Heart left ventricle (tissue), 16 donors: ENCODE measurements around the gene TUBB8. TPM values are rescaled to one million over a fixed set of nuclear protein-coding genes. Genes with fewer than 3 reads are reported as not detected.

ENCODE experiments used
- ATAC-seq, 4 donors: fragments of 200-7000 bp; cut with Tn5 transposase; one replicate each; pipeline ENCODE4 v1.9.1; 2020 to 2022; ENCODE audit warnings: moderate library complexity in 4 of 4, mild to moderate bottlenecking in 3 of 4, moderate number of reproducible peaks in 1 of 4
- DNase-seq, 5 donors: peaks; one replicate each; pipeline ENCODE4 v3.0.0-alpha.2; 2020
- H3K27ac ChIP-seq, 12 donors: fragments of 200-600 bp; sonication (generic) in 4 of 12; one replicate each; pipeline versions ENCODE4 v1.5.0 to v1.8.0; 2016 to 2022; ENCODE audit warnings: mild to moderate bottlenecking in 2 of 12
- H3K27me3 ChIP-seq, 9 donors: fragments of 200-600 bp; sonication (generic) in 2 of 9; one replicate each; pipeline versions ENCODE4 v1.5.1 to v1.8.0; 2016 to 2022; ENCODE audit warnings: mild to moderate bottlenecking in 3 of 9
- H3K36me3 ChIP-seq, 9 donors: fragments of 200-600 bp; sonication (generic) in 2 of 9; one replicate each; pipeline versions ENCODE4 v1.5.0 to v1.8.0; 2018 to 2022; ENCODE audit warnings: mild to moderate bottlenecking in 2 of 9
- H3K4me1 ChIP-seq, 12 donors: fragments of 200-600 bp; sonication (generic) in 4 of 12; one replicate each; pipeline versions ENCODE4 v1.5.0 to v1.8.0; 2016 to 2022; ENCODE audit warnings: mild to moderate bottlenecking in 3 of 12
- H3K4me3 ChIP-seq, 12 donors: fragments of 200-600 bp; sonication (generic) in 4 of 12; one replicate each; pipeline versions ENCODE4 v1.5.0 to v1.8.0; 2017 to 2022; ENCODE audit warnings: mild to moderate bottlenecking in 9 of 12, moderate library complexity in 4 of 12
- H3K9me3 ChIP-seq, 12 donors: fragments of 200-600 bp; sonication (generic) in 4 of 12; one replicate each; pipeline versions ENCODE4 v1.5.0 to v1.8.0; 2016 to 2022; ENCODE audit warnings: mild to moderate bottlenecking in 1 of 12
- POLR2A ChIP-seq, 2 donors: fragments of 450-650 bp; IDR thresholded peaks; one replicate each; pipeline ENCODE4 v1.6.1; 2017; ENCODE audit warnings: antibody characterized with exemption in 2 of 2, mild to moderate bottlenecking in 2 of 2, moderate library complexity in 2 of 2
- WGBS, 4 donors: extraction: QIAGEN DNeasy Blood & Tissue Kit in 2 of 4; methylation state at CpG; one replicate each; pipeline versions ENCODE4 v1.1.5 to v1.1.7; 2013 to 2018; 5-methylcytosine and 5-hydroxymethylcytosine counted together
- intact Hi-C, 10 donors: fragments of 100-400 bp; cut with DNase I; formaldehyde crosslinking; loops; one replicate each; pipeline versions ENCODE4 v1.11.1 to v1.14.2; 2022
- long read RNA-seq, 3 donors: library from polyadenylated mRNA; unstranded; transcript quantifications; one replicate each; pipeline ENCODE4 v2.0.0, GENCODE V29; 2020 to 2021
- polyA plus RNA-seq, 2 donors: library from polyadenylated mRNA; stranded (reverse); fragments of 200-250 nt; gene quantifications; one replicate each; pipeline ENCODE4 v1.2.3, GENCODE V29; 2013
- total RNA-seq, 9 donors: library from RNA; depleted of rRNA in 2 of 9; stranded (reverse); fragments of >200 nt in 2 of 9; fragmentation: NEBNext Ultra II Directional in 3 of 9; extraction: Animal tissue kit (Norgen Biotek cat#: 25700) in 3 of 9; gene quantifications; one replicate each; pipeline versions ENCODE4 v1.1.0 to v1.2.4, GENCODE V29; 2016 to 2023
- TF ChIP-seq, protein P1 (sequence below), 12 donors: fragments of 200-600 bp; sonication (generic) in 4 of 12; IDR thresholded peaks; one replicate each; pipeline versions ENCODE4 v1.5.0 to v1.8.0; 2018 to 2022; ENCODE audit warnings: antibody characterized with exemption in 12 of 12, mild to moderate bottlenecking in 5 of 12
- donor health status: ischemic (EF 13 %, LVEDD 7.1; RV severe dilation, severe dysfunction).
- donor health status: healthy with polysubstance abuse.
- donor health status: DM: no; HTN: yes; CAD: no.
- donor health status: DM: no; HTN: no; CAD: no.
- donor health status: ischemic (EF 25% LVEDD 6.9; RV normal size, moderate dysfunction).
- donor health status: ischemic (EF 25% LVEDD 5.7; RV mildly dilated, moderate dysfunction).
- donor health status: healthy.
- donor health status: DM: yes; HTN: yes; CAD: no.
- donor health status: ischemic (EF 35%, LVEDD 5.7; RV mildly dilated, moderate dysfunction).
- donor health status: nonischemic (EF 11% LVEDD 7.7; RV severe dilation, severe dysfunction).
- donor health status: DM: yes; HTN: yes; CAD: no.
- donor health status: PGD.
- donor health status: ischemic (EF 29% LVEDD 5.4; RV normal size, mild dysfunction).
- donor health status: nonischemic (EF 23%, LVEDD 6.1; RV moderate dilation, normal function).

Gene TUBB8
- total RNA-seq: not detected
- under 1 TPM in 1 of 2 donors, not detected in 1; 0.06 TPM for polyA plus RNA-seq
- long read RNA-seq, donor 1: 0 reads
- long read RNA-seq, donor 2: 0 reads
- long read RNA-seq, donor 3: 0 reads

DNA sequence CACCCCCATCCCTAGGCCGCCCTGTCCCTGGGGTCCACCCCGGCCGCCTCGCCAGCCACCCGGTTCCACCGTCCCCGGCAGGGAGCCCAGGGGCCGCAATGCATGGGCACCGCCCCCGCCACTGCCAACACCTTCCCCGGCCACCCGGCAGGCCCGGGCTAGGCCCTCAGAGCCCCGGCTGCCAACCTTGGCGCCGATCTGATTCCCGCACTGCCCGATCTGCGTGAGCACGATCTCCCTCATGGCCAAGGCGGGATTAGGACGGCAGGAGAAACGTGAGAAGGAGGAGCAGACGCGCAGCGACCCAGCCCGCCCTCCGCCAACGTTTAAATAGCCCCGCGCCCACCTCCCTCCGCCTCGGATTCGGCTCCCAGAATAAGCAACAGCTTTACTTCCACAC is at the start of gene TUBB8:
TSS of gene TUBB8 (minus strand) at position 301 of the 400 bp plus-strand sequence. CDS start at position 243, 58 bp downstream.
- intact Hi-C loops: no loop called here
- no peak for ATAC-seq
- Histone ChIP-seq H3K27ac (no peak within 1 kb of the TSS), H3K9me3 (no peaks in the 10 kb centered on the region), H3K36me3 (no peaks in the 10 kb centered on the region), H3K4me3 (no peak within 1 kb of the TSS), H3K27me3 (no peaks in the 10 kb centered on the region), H3K4me1 (no peaks in the 10 kb centered on the region)
- peak in 1 of 5 donors; percentile 40 for DNase-seq
- no peak for TF ChIP-seq POLR2A (IDR thresholded peaks at IDR 0.05)
- TF ChIP-seq, protein P1, sequence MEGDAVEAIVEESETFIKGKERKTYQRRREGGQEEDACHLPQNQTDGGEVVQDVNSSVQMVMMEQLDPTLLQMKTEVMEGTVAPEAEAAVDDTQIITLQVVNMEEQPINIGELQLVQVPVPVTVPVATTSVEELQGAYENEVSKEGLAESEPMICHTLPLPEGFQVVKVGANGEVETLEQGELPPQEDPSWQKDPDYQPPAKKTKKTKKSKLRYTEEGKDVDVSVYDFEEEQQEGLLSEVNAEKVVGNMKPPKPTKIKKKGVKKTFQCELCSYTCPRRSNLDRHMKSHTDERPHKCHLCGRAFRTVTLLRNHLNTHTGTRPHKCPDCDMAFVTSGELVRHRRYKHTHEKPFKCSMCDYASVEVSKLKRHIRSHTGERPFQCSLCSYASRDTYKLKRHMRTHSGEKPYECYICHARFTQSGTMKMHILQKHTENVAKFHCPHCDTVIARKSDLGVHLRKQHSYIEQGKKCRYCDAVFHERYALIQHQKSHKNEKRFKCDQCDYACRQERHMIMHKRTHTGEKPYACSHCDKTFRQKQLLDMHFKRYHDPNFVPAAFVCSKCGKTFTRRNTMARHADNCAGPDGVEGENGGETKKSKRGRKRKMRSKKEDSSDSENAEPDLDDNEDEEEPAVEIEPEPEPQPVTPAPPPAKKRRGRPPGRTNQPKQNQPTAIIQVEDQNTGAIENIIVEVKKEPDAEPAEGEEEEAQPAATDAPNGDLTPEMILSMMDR (IDR thresholded peaks at IDR 0.05): no peak
- WGBS, 4 donors: 56 to 82% (median 65%) methylated on average over 22 to 34 of the region's 34 CpGs

DNA sequence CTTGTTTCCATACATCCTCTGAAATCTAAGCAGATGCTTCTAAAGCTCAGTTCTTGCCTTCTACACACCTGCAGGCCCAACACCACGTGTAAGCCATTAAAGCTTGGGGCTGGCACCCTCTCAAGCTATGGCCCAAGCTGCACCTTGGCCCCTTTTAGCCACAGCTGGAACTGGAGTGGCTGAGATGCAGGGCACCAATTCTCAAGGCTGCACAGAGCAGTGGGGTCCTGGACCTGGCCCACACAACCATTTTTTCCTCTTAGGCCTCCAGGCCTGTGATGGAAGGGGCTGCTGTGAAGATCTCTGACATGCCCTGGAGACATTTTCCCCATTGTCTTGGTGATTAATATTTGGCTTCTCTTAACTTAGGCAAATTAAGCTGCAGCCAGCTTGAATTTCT is 47.4 kb upstream of the TUBB8 start:
- H3K4me3 ChIP-seq: no peak overlapping the region
- no peaks in the 10 kb centered on the region for H3K4me1 ChIP-seq
- 4 to 21% (median 11%) methylated on average over 1 of the region's 1 CpG for WGBS, 4 donors
- H3K27me3 ChIP-seq: no peaks in the 10 kb centered on the region
- DNase-seq: no peak
- peaks cover 0 to 33% (median 14%) of the 10 kb centered on the region in 12 donors for H3K9me3 ChIP-seq
- intact Hi-C loops: no loop called here
- no peak overlapping the region for H3K27ac ChIP-seq
- H3K36me3 ChIP-seq: no peaks in the 10 kb centered on the region
- no peak for ATAC-seq
- TF ChIP-seq, protein P1 (IDR thresholded peaks at IDR 0.05): no peak
- TF ChIP-seq POLR2A (IDR thresholded peaks at IDR 0.05): no peak

DNA sequence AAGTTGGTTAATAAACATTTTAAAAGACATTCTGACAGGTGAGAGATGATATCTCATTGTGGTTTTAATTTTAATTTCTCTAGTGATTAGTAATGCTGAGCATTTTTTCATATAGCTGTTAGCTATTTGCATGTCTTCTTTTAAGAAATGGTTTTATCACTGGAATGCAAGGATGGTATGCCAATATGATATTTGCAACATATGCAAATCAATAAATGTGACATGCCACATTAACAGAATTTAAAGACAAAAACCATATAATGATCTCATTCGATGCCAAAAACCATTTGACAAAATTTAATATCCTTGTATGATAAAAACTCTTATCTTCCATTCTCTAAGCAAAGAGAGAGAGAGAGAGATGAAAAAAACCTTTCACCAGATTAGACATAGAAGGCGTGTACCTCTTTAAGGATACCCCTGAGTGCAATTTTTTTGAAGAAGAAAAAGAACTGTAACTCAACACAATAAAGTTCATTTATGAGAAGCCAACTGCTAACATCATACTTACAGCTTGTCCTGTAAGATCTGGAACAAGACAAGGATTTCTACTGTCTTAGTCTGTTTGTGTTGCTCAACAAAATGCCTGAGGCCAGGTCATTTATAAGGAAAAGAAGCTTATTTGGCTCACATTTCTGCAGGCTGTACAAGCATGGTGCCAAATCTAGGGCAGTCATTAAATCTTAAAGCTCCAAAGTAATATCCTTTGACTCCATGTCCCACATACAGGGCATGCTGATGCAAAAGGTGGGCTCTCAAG is 46.4 kb upstream of the TUBB8 start:
- TF ChIP-seq, protein P1 (IDR thresholded peaks at IDR 0.05): no peak
- no peak for TF ChIP-seq POLR2A (IDR thresholded peaks at IDR 0.05)
- Histone ChIP-seq H3K27me3 (no peaks in the 10 kb centered on the region), H3K4me1 (no peaks in the 10 kb centered on the region), H3K9me3 (peaks cover 0 to 33% (median 14%) of the 10 kb centered on the region in 12 donors), H3K27ac (no peak overlapping the region), H3K4me3 (no peak overlapping the region), H3K36me3 (no peaks in the 10 kb centered on the region)
- WGBS, 4 donors: 52 to 60% (median 54%) methylated on average over 2 of the region's 2 CpGs
- DNase-seq (no peak), ATAC-seq (no peak)
- intact Hi-C loops: no loop called here

DNA sequence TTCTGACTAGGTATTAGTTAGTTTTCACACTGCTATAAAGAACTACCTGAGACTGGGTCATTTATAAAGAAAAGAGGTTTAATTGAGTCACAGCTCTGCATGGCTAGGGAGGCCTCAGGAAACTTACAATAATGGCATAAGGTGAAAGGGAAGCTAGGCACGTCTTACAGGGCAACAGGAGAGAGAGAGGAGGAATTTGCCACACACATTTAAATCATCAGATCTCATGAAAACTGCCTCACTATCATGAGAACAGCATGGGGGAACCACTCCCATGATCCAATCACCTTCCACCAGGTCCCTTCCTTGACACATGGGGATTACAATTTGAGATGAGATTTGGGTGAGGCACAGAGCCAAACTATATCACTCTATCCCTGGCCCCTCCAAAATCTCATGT is 45.5 kb upstream of the TUBB8 start:
- 7 to 24% (median 17%) methylated on average over 1 of the region's 1 CpG for WGBS, 4 donors
- TF ChIP-seq, protein P1 (IDR thresholded peaks at IDR 0.05): no peak
- no peak for TF ChIP-seq POLR2A (IDR thresholded peaks at IDR 0.05)
- ATAC-seq: no peak

More for the DNA sequence above, 45.5 kb upstream of the TUBB8 start:
- DNase-seq: no peak
- Histone ChIP-seq H3K36me3 (no peaks in the 10 kb centered on the region), H3K27me3 (no peaks in the 10 kb centered on the region), H3K4me1 (no peaks in the 10 kb centered on the region), H3K9me3 (peaks cover 0 to 33% (median 14%) of the 10 kb centered on the region in 12 donors), H3K4me3 (no peak overlapping the region), H3K27ac (no peak overlapping the region)
- intact Hi-C loops: no loop called here
